Stimulated activated naive CD4-positive, alpha-beta T cell treated with Interleukin-2 at 50 U/mL for 16 hours (primary cell): ENCODE measurements around the gene WWOX.

Experiments used
- DNase-seq: peaks from one replicate; lab custom pipeline; 2025; lab: John Stamatoyannopoulos, UW

The WWOX gene

GRCh38 chr16:78105517-78105916, 6.1 kb downstream of the WWOX start:
- DNase-seq, result no peak

- DNase-seq, result no peak
Measured at GRCh38 chr16:78106686-78107085, 7.2 kb downstream of the WWOX start.

DNA sequence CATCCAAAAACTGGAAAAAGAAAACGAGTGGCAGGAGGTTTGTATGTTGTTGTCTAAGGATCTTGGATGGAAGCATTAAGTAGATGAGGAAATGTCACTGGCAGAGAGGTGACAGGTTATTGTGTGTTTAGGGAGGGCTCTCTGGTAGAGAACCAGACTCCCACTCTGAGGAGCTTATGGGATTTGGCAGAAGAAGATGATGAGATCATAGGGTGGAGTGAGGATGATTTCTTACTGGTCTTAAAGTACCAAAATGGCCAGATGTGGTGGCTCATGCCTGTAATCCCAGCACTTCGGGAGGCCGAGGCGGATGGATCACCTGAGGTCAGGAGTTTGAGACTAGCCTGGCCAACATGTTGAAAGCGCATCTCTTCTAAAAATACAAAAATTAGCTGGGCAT, 9.0 kb downstream of the WWOX start:
- DNase-seq, result no peak

DNA sequence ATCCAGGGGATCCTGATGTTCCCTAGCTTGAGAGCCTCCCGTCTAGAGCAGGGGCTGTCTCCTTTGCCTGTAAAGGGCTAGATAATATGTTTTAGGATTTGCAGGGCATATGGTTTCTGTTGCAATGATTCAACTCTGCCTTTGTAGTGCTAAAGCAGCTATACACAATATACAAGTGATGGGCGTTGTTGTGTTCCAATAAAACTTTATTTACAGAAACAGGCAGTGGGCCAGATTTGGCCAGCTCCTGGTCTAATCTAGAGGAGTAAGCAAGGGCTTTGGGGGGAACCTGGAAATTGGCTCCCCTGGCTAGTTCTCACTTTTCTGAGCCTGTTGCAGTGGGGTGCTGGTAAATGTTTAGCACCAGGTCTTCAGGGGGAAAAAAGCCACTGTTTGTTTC, 13.8 kb downstream of the WWOX start:
- DNase-seq, result no peak

GRCh38 chr16:78115659-78116058, 16.2 kb downstream of the WWOX start:
- DNase-seq, result no peak

GRCh38 chr16:78116946-78117345, 17.5 kb downstream of the WWOX start:
- no peak for DNase-seq

GRCh38 chr16:78117391-78117790, 17.9 kb downstream of the WWOX start:
- DNase-seq, result no peak

GRCh38 chr16:78118469-78119025, 19.1 kb downstream of the WWOX start:
- DNase-seq, result no peak

DNA sequence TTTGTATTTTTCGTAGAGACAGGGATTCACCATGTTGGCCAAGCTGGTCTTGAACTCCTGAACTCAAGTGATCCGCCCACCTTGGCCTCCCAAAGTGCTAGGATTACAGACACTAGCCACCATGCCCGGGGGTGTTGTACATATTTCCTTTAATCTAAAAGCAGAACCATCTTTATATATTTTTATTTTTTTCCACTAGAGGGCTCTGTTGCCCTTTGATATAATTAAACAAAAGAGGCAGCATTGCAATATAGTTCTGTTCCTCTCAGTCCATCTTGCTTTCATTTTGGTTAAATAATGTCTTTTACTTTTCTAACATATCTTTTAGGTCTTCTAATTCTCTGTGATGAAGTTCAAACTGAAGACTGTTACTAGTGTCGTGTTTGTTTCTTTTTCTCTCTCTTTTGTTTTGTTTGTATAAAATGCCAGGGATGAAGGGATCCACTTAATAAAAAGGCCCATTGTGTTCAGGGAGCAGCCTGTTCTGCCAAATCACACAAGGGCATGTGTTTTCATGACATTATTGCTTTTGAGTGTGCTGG, 23.4 kb downstream of the WWOX start:
- no peak for DNase-seq

DNA sequence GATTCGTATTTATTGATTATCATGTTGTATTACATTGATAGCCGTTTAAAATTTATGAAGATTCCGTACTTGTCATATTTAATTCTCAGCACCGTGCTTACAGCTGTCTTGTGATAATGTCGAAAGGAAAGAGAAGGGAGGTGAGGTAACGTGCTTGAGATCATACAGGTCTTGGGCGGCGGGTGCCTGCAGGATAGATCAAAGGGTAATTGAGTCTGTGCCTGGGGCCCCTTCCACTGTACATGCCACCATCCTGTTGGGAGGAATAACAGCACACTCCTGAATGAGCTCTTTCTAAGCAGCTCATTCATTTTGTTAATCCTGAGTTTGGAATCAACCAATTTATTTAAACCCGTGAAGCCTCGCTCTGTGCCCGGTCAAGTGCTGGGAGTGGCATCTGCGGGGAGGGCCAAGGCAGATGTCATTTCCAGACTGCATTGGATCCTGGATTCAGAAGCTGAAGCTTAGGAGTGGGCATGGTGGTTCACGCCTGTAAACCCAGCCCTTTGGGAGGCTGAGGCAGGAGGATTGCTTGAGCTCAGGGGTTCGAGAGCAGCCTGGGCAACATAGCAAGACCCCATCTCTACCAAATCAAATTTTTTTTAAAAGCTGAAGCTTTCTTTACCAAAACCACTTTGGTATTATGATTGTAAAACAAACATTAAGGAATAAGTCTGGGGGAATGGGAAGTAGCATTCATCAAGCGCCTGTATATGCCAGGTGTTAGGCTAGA, 25.8 kb downstream of the WWOX start:
- no peak for DNase-seq

DNA sequence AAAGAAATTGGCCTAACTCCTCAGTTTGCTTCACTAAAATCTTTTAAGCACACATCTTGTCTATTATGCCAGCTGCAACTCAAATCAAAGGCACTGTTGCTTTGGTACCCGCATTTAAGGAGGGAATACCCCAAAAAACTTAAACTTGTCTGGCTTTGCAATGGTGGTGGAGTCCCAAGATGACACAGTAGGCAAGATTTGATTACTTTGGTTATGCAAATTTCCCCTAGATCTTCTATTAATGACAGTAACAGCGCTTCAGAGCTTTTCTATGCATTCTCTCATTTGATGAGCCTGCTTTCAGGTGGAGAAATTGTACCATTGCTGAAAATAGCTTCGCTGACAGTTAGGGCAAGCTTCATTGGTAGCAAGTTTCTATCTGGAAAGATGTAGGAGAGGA, 27.2 kb downstream of the WWOX start:
- no peak for DNase-seq

GRCh38 chr16:78127130-78127529, 27.7 kb downstream of the WWOX start:
- DNase-seq, result no peak

DNA sequence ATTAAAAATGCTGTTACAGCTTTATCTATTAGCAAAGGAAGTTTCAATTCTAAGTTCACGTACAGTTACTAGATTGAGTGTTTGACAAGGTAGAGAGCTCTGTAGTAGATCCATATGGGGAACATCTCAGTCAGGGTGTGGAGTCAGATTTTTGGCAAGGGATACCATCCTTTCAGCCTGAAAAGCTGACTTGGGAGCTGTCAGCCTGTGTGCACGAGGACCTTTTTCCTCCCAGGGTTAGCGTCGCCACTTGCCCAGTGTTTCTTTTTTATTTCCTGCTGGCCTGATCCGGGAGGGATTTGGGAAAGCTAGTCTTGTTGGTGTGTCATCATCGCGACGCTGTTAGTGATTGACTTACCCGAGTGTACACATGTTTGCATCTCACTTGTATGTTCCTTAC, 29.5 kb downstream of the WWOX start:
- DNase-seq, result no peak

DNA sequence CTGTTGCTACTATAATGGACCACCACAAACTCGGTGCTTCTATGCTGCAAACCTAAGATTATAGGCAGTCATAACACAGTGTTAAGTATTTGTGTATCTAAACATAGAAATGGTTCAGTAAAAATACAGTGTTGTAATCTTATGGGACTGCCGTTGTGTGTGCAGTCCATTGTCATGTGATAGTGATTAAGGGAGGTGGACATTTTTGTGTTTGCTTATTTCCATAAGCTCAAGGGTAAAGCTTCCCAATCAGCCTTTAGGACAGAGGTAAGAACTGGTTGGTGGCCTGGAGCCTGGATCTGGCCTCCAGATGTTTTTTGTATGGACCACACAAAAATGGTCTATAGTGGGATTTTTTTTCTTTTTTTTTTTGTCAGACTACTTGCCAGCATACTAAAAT, 29.9 kb downstream of the WWOX start:
- no peak for DNase-seq

DNA sequence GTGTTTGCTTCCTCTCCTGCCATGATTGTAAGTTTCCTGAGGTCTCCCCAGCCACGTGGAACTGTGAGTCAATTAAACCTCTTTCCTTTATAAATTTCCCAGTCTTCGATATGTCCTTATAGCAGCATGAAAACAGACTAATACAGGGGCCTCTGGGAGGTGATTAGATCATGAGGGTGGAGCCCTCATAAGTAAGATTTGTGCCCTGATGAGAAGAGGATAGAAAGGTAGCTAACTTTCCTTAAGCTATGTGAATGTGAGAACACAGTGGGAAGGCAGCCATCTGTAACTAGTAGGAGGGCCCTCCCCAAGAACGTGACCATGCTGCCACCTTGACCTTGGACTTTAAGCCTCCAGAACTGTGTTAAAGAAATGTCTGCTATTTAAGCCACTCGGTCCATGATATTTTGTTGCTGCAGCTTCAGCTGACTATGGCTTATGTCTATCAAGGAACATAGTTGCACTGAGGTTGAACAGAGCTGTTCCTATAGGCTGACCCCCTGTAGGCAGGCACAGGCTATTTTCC, 30.7 kb downstream of the WWOX start:
- no peak for DNase-seq

DNA sequence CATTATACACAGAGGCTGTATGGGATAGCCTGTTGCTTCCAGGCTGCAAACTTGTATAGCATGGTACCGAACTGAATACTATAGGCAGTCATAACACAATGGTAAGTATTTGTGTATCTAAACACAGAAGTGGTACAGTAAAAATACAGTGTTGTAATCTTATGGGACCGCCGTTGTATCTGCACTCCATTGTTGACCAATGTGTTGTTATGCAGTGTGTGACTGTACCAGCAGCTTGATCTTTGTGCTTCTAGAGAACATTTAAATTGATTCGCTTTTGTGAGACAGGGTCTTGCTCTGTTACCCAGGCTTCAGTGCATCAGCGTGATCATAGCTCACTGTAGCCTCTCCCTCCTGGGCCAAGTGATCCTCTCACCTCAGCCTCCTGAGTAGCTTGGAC, 31.5 kb downstream of the WWOX start:
- no peak for DNase-seq

GRCh38 chr16:78133919-78134318, 34.5 kb downstream of the WWOX start:
- DNase-seq, result no peak

- no peak for DNase-seq
Measured at GRCh38 chr16:78134944-78135619, 35.6 kb downstream of the WWOX start.

DNA sequence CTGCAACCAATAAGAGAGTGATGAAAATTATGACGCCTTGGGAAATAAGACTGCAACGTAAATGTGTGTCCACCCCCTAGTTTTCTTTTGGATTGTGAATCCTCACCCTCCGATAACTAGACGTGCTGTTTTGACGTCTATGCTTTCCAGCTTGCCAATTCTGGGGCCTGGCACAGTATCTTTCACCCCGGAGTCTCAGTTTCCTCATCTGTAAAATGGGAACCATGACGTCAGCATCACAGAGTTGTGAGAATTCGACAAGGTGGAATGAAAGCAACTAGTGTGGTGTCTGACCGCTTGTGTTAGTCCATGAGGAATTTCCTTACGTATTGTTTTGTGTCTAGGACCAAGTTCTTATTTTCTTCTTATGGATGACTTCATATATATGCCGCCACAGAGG, 37.7 kb downstream of the WWOX start:
- no peak for DNase-seq

- no peak for DNase-seq
Measured at GRCh38 chr16:78137782-78138616, 38.5 kb downstream of the WWOX start.

DNA sequence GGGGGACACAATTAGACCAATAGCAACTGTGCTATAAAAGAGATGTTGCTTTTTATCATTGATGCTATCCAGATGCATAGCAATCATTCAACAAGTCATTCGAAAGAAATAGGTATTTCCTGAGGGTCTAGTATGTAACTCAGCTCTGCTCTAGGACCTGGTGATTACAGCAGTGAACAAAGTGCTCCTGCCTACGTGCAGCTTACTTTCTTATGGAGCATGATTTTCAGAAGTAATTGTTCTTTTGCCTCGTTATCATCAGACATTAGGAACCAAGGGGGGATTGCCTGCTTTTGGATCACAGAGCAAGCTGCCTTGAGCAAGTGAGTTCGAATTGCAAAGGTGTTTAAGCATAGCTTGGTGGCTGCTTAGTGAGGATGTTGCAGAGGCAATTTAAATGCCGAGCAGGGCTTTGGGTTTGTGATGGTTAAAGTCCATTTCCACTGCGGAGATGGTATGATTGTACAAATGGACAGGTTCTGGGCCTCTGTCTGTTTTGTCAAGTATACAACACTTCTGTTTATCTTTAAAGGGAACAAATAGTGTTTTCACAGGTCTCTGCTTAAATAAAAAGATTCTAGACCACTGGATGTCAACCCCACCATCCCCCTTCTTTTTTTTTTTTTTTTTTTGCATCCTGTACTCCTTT, 41.5 kb downstream of the WWOX start:
- DNase-seq, result no peak

GRCh38 chr16:78142788-78143187, 43.3 kb downstream of the WWOX start:
- no peak for DNase-seq
